Endodermal cell (in vitro differentiated cells): ENCODE measurements around the gene IFI27L1. TPM values are rescaled to one million over a fixed set of nuclear protein-coding genes. Genes with fewer than 3 reads are reported as not detected.

Experiments
- DNase-seq: peaks from one replicate; pipeline ENCODE4 v3.0.0-alpha.2; 2017
- H3K27ac ChIP-seq: 2 replicates; pipeline ENCODE4 v1.5.1; 2013; ENCODE audit warnings: mild to moderate bottlenecking, low read depth, low read length, moderate library complexity
- H3K27me3 ChIP-seq: 2 replicates; pipeline ENCODE4 v1.6.1; 2013; ENCODE audit warnings: mild to moderate bottlenecking, low read length, moderate library complexity; ENCODE audit not compliant: insufficient read depth, control insufficient read depth, poor library complexity, severe bottlenecking
- H3K36me3 ChIP-seq: 2 replicates; pipeline ENCODE4 v1.7.0; 2013; ENCODE audit warnings: mild to moderate bottlenecking, low read length, moderate library complexity; ENCODE audit not compliant: control insufficient read depth, insufficient read depth
- H3K4me1 ChIP-seq: one replicate; pipeline ENCODE4 v1.7.0; 2013; ENCODE audit warnings: low read length; ENCODE audit not compliant: control insufficient read depth, insufficient read depth
- H3K4me3 ChIP-seq: 2 replicates; pipeline ENCODE4 v1.5.1; 2013; ENCODE audit warnings: mild to moderate bottlenecking, low read length, moderate library complexity
- H3K9ac ChIP-seq: 2 replicates; pipeline ENCODE4 v1.6.1; 2013; ENCODE audit warnings: mild to moderate bottlenecking, low read length, moderate library complexity; ENCODE audit not compliant: poor library complexity, severe bottlenecking; ENCODE audit errors: extremely low read depth
- H3K9me3 ChIP-seq: 2 replicates; pipeline ENCODE4 v1.6.1; 2013; ENCODE audit warnings: mild to moderate bottlenecking, low read length, moderate library complexity; ENCODE audit not compliant: control insufficient read depth
- H3K27ac Mint-ChIP-seq: 2 replicates; pipeline ENCODE4 v1.8.0; 2020; ENCODE audit warnings: mixed read lengths
- H3K27me3 Mint-ChIP-seq: 2 replicates; pipeline ENCODE4 v1.8.0; 2021; ENCODE audit warnings: mild to moderate bottlenecking, mixed read lengths; ENCODE audit not compliant: insufficient read depth
- H3K36me3 Mint-ChIP-seq: 2 replicates; pipeline ENCODE4 v1.8.0; 2020; ENCODE audit warnings: low read depth, mixed read lengths
- H3K4me1 Mint-ChIP-seq: 2 replicates; pipeline ENCODE4 v1.8.0; 2020; ENCODE audit warnings: mixed read lengths
- H3K4me3 Mint-ChIP-seq: 2 replicates; pipeline ENCODE4 v1.8.0; 2020; ENCODE audit warnings: mild to moderate bottlenecking, moderate library complexity, mixed read lengths
- H3K9me3 Mint-ChIP-seq: 2 replicates; pipeline ENCODE4 v1.8.0; 2020; ENCODE audit warnings: mild to moderate bottlenecking, mixed read lengths
- WGBS, 2 experiments: methylation state at CpG; one replicate each; pipeline versions ENCODE4 v1.1.5 to v1.1.7; 2013; ENCODE audit warnings: missing lambda C conversion rate in 2 of 2, mixed read lengths in 1 of 2; ENCODE audit not compliant: insufficient coverage in 1 of 2, insufficient read length in 1 of 2; 5-methylcytosine and 5-hydroxymethylcytosine counted together
- total RNA-seq, 2 donors: library from RNA; stranded (reverse); fragmentation: NEBNext Ultra II Directional in 1 of 2; extraction: Animal tissue kit (Norgen Biotek cat#: 25700) in 1 of 2; gene quantifications; 2 replicates in 1 of 2; 3 replicates in 1 of 2; pipeline ENCODE4 v1.2.1, GENCODE V29; 2021
- TF ChIP-seq, protein P1 (sequence below): fragments of 200-600 bp; sonication (generic); conservative IDR thresholded peaks from 2 replicates; pipeline ENCODE4 v1.5.0; 2021; ENCODE audit warnings: antibody characterized with exemption, mild to moderate bottlenecking

The IFI27L1 gene
- total RNA-seq, 2 donors from 2014 or later: 40.0 to 47.2 TPM

DNA sequence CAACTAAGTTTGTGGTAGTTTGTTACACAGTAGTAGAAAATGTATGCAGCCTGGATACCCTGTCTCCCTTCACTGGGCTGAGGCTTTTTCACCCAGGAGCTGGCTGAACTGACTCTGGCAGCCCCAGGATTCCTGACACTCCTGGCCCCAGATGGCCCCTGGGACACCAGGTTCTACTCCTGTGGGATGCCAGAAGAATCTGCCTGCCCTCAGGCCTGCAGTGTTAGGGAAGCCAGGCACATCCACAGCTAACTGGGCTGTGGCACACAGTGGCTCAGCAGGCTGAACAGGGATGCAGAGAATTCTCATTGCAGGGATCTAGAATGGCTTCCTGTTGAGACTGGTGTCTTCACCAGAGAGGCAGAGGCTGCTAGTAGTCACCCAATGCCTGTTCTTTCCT, 38.0 kb downstream of the IFI27L1 start:
- no peak overlapping the region for H3K4me3 ChIP-seq
- H3K27me3 ChIP-seq: no peaks in the 10 kb centered on the region
- no peaks in the 10 kb centered on the region for H3K36me3 ChIP-seq
- no peak for DNase-seq
- peaks cover 23% of the 10 kb centered on the region for H3K27me3 Mint-ChIP-seq
- no peaks in the 10 kb centered on the region for H3K4me1 Mint-ChIP-seq
- no peak overlapping the region for H3K27ac ChIP-seq
- H3K4me1 ChIP-seq: no peaks in the 10 kb centered on the region
- TF ChIP-seq, protein P1, sequence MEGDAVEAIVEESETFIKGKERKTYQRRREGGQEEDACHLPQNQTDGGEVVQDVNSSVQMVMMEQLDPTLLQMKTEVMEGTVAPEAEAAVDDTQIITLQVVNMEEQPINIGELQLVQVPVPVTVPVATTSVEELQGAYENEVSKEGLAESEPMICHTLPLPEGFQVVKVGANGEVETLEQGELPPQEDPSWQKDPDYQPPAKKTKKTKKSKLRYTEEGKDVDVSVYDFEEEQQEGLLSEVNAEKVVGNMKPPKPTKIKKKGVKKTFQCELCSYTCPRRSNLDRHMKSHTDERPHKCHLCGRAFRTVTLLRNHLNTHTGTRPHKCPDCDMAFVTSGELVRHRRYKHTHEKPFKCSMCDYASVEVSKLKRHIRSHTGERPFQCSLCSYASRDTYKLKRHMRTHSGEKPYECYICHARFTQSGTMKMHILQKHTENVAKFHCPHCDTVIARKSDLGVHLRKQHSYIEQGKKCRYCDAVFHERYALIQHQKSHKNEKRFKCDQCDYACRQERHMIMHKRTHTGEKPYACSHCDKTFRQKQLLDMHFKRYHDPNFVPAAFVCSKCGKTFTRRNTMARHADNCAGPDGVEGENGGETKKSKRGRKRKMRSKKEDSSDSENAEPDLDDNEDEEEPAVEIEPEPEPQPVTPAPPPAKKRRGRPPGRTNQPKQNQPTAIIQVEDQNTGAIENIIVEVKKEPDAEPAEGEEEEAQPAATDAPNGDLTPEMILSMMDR: no peak
- peaks cover 4% of the 10 kb centered on the region for H3K9me3 Mint-ChIP-seq
- no peaks in the 10 kb centered on the region for H3K36me3 Mint-ChIP-seq
- no peak overlapping the region for H3K27ac Mint-ChIP-seq
- H3K9me3 ChIP-seq: no peaks in the 10 kb centered on the region
- H3K9ac ChIP-seq: no peak overlapping the region
- H3K4me3 Mint-ChIP-seq: no peak overlapping the region

DNA sequence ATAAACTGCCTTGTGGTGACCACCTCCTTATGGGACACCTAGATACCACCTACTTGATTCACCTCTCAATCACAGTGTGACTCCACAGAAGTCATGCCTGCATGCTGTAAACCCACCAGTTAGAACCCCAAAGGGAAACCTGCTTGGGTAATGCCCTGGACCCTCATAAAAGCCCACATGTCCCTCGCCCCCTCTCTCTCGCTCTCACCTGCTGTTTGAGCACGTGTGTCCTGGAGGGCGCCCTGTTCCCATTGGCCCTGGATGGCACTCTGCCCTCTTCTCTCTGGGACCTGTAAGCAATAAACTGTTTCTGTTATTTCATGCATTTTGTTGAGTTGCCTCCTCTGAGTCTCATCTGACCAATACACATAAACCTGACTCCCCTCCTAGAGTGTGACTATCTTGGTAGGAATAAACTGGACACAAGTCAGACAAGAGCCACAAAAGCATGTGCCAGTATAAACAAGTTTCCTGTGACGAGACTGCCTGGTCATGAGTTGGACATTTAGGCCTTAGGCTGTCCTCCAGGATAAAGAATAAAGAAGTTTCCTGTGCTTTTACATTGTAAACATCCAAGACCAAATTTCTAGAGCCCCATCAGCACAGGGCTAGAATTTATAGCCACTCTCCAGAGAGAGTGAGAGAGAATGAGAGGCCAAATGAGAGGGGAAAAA, 39.7 kb downstream of the IFI27L1 start:
- TF ChIP-seq, protein P1: no peak
- no peak for DNase-seq
- Mint-ChIP-seq H3K27me3 (peaks cover 23% of the 10 kb centered on the region), H3K4me1 (no peaks in the 10 kb centered on the region), H3K36me3 (no peaks in the 10 kb centered on the region), H3K27ac (no peak overlapping the region), H3K4me3 (no peak overlapping the region), H3K9me3 (peaks cover 4% of the 10 kb centered on the region)
- H3K27ac ChIP-seq: no peak overlapping the region
- H3K9ac ChIP-seq: no peak overlapping the region
- WGBS, 2 experiments: 79 to 88% methylated on average over 5 of the region's 5 CpGs
- H3K27me3 ChIP-seq: no peaks in the 10 kb centered on the region
- no peaks in the 10 kb centered on the region for H3K4me1 ChIP-seq
- no peaks in the 10 kb centered on the region for H3K9me3 ChIP-seq
- H3K36me3 ChIP-seq: no peaks in the 10 kb centered on the region
- no peak overlapping the region for H3K4me3 ChIP-seq

DNA sequence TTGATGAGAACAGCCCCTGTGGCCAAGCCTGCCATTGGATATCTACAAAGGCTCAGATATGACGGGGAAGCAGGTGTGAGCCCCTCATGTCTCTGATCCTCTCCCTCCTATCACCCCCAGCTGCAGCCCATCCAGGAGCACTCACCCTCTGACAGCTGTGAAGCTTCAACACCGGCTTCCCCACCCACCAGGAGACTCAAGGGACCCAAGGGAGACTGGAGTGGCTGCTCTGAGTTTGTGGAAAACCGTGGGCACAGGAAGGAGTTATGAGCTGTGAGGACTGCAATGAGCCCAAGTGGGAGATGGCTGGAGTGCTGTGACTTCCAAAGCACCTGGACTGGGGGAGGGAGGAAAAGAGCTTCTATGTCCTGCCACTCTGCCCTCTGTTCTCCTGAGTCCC, 40.4 kb downstream of the IFI27L1 start:
- no peak for DNase-seq
- 77 to 80% methylated on average over 1 to 3 of the region's 3 CpGs for WGBS, 2 experiments
- no peak overlapping the region for H3K27ac Mint-ChIP-seq
- no peak overlapping the region for H3K4me3 Mint-ChIP-seq
- Histone ChIP-seq H3K9ac (no peak overlapping the region), H3K36me3 (no peaks in the 10 kb centered on the region), H3K27ac (no peak overlapping the region), H3K9me3 (no peaks in the 10 kb centered on the region), H3K4me1 (no peaks in the 10 kb centered on the region), H3K4me3 (no peak overlapping the region), H3K27me3 (no peaks in the 10 kb centered on the region)
- no peaks in the 10 kb centered on the region for H3K4me1 Mint-ChIP-seq
- TF ChIP-seq, protein P1: no peak
- peaks cover 4% of the 10 kb centered on the region for H3K9me3 Mint-ChIP-seq
- H3K27me3 Mint-ChIP-seq: peaks cover 23% of the 10 kb centered on the region
- no peaks in the 10 kb centered on the region for H3K36me3 Mint-ChIP-seq
